ENCODE results near the gene ARID1B. TPM values are rescaled to one million over a fixed set of nuclear protein-coding genes. Genes with fewer than 3 reads are reported as not detected.

ARID1B gene
- total RNA-seq, 1 donor from 2014 or later = 248 TPM

DNA sequence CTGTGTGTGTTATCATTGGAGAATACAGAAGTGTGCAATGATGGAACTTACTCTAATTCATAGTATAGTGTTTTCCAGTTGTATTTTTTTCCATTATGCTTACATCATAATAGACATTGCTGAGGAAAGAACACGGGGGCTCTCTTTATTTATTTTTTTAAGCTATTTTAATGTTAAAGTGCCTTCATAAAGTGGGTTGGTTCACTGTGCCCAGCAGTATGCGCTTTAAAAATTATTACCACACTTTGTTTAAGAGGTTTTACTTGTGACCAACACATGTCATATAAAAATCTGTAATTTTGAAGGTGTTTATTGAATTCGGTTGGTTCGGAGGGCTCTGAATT lies 330.4 kb downstream of the ARID1B start:
- H3K27ac Mint-ChIP-seq = no peak overlapping the region
- H3K4me3 Mint-ChIP-seq = no peak overlapping the region
- TF ChIP-seq, protein P1, sequence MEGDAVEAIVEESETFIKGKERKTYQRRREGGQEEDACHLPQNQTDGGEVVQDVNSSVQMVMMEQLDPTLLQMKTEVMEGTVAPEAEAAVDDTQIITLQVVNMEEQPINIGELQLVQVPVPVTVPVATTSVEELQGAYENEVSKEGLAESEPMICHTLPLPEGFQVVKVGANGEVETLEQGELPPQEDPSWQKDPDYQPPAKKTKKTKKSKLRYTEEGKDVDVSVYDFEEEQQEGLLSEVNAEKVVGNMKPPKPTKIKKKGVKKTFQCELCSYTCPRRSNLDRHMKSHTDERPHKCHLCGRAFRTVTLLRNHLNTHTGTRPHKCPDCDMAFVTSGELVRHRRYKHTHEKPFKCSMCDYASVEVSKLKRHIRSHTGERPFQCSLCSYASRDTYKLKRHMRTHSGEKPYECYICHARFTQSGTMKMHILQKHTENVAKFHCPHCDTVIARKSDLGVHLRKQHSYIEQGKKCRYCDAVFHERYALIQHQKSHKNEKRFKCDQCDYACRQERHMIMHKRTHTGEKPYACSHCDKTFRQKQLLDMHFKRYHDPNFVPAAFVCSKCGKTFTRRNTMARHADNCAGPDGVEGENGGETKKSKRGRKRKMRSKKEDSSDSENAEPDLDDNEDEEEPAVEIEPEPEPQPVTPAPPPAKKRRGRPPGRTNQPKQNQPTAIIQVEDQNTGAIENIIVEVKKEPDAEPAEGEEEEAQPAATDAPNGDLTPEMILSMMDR (IDR thresholded peaks at IDR 0.05) = no peak
- DNase-seq = no peak
- peaks cover 28% of the 10 kb centered on the region for H3K4me1 Mint-ChIP-seq
- H3K9me3 Mint-ChIP-seq = no peaks in the 10 kb centered on the region
- ChIA-PET CTCF (no interaction called here), POLR2A (no interaction called here)
- ATAC-seq (ENCODE audit: low read depth) = no peak
- peaks cover 46% of the 10 kb centered on the region for H3K36me3 Mint-ChIP-seq (ENCODE audit: low read depth)
- intact Hi-C loops (cut with micrococcal nuclease) = no loop called here
- no peaks in the 10 kb centered on the region for H3K27me3 Mint-ChIP-seq

DNA sequence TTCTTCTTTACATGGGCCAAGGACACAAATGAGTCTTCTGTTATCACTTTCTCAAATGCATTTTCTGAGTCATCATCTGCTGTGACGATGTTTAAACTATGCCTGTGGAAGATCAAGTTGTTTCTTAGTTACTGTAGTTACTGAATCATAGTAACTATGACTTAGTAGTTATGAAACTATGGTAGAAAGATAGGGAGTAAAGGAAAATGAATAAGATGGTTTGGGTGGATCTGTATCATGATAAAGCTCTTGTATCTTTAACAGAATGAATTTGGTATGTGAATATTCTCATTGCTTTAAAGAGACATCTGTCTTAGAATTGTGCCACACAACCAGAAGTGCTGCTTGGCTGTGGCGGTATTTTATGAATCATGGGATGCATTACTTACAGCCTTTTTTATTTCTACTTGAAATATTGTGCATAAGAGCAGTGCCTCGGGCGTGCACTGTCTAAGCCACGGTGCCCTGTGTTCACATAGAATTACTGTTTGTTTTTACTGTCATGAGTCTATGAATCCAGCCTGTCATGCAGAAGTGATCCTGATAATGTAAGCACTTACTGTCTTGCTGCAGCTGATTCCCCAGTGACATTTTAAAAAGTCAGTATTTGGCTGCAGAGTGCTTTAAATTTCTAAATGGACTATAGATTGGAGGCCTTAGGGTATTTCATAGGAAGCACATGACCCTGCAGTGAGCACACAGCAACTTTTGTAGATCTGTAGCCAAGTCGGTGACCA lies 330.9 kb downstream of the ARID1B start:
- POLR2A ChIA-PET = no interaction called here
- peaks cover 26% of the 10 kb centered on the region for H3K4me1 Mint-ChIP-seq
- intact Hi-C loops (cut with micrococcal nuclease) = no loop called here
- no peak for ATAC-seq (ENCODE audit: low read depth)
- no peaks in the 10 kb centered on the region for H3K9me3 Mint-ChIP-seq
- TF ChIP-seq, protein P1 (IDR thresholded peaks at IDR 0.05) = no peak
- no peak overlapping the region for H3K4me3 Mint-ChIP-seq
- DNase-seq = no peak
- H3K27ac Mint-ChIP-seq = no peak overlapping the region
- peaks cover 48% of the 10 kb centered on the region for H3K36me3 Mint-ChIP-seq (ENCODE audit: low read depth)
- CTCF ChIA-PET = no interaction called here
- no peaks in the 10 kb centered on the region for H3K27me3 Mint-ChIP-seq

DNA sequence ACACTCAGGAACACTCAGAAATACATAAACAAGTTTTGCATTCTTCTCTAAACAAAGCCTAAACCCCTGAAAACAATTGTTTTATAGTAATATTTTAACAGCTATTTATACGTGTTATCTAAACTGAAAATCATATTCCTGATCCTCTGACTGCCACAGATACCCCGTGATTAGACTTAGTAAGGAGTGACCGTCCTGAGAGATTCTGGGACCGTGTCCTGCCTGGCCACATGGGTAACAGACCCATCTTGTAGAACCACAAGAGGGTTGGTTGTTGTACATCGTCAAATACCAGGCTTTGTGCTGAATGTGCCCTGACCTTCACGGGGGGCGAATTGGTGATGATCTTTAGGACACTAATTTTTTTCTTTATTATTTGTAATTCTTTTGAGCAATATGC lies 331.7 kb downstream of the ARID1B start:
- DNase-seq (no peak), ATAC-seq (ENCODE audit: low read depth) (no peak)
- no peaks in the 10 kb centered on the region for H3K9me3 Mint-ChIP-seq
- no peak overlapping the region for H3K4me3 Mint-ChIP-seq
- peaks cover 54% of the 10 kb centered on the region for H3K36me3 Mint-ChIP-seq (ENCODE audit: low read depth)
- ChIA-PET CTCF (no interaction called here), POLR2A (no interaction called here)
- peaks cover 25% of the 10 kb centered on the region for H3K4me1 Mint-ChIP-seq
- H3K27ac Mint-ChIP-seq = no peak overlapping the region
- TF ChIP-seq, protein P1 (IDR thresholded peaks at IDR 0.05) = no peak
- intact Hi-C loops (cut with micrococcal nuclease) = no loop called here
- H3K27me3 Mint-ChIP-seq = no peaks in the 10 kb centered on the region

DNA sequence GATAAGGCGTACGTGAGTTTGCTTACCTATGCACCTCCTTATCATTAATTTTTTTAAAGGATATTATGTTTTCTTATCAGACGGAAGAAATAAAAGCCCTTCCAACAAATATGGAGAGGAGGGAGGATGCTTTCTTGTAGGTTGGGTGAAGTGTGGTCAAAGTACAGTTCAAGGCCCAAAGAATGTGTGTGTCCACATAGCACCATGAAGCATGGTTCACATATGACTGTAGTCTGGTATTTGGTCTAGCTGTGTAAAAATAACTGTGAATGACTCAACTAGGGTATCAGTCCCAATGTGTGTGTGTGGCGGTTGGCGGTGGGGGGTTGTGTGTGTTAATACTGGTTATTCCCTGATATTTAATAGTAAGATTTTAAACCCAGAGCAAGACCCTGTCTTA lies 333.4 kb downstream of the ARID1B start:
- no peak for ATAC-seq (ENCODE audit: low read depth)
- H3K27me3 Mint-ChIP-seq = no peaks in the 10 kb centered on the region
- no peaks in the 10 kb centered on the region for H3K9me3 Mint-ChIP-seq
- DNase-seq = no peak
- H3K36me3 Mint-ChIP-seq (ENCODE audit: low read depth) = peaks cover 54% of the 10 kb centered on the region
- intact Hi-C loops (cut with micrococcal nuclease) = no loop called here
- peaks cover 11% of the 10 kb centered on the region for H3K4me1 Mint-ChIP-seq
- POLR2A ChIA-PET = no interaction called here
- TF ChIP-seq, protein P1 (IDR thresholded peaks at IDR 0.05) = no peak
- no peak overlapping the region for H3K4me3 Mint-ChIP-seq
- H3K27ac Mint-ChIP-seq = no peak overlapping the region
- CTCF ChIA-PET = no interaction called here

DNA sequence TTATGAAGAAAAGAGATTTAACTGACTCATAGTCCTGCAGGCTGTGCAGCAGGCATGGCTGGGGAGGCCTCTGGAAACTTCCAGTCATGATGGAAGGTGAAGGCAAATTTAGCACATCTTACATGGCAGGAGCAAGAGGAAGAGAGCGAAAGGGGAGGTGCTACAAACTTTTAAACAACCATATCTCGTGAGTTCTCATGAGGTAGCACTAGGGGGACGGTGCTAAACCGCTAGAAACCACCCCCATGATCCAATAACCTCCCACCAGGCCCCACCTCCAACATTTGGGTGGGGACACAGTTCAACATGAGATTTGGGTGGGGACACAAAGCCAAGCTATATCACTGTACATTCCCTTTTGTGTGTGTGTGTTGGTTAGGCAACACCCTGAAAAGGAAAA lies 336.2 kb downstream of the ARID1B start:
- no peak overlapping the region for H3K27ac Mint-ChIP-seq
- no peak overlapping the region for H3K4me3 Mint-ChIP-seq
- TF ChIP-seq, protein P1 (IDR thresholded peaks at IDR 0.05) = no peak
- H3K27me3 Mint-ChIP-seq = no peaks in the 10 kb centered on the region
- intact Hi-C loops (cut with micrococcal nuclease) = no loop called here
- H3K36me3 Mint-ChIP-seq (ENCODE audit: low read depth) = peaks cover 56% of the 10 kb centered on the region
- ChIA-PET CTCF (interaction anchor here (1.2 kb wide), 1 partner anchor 10 kb away, joined by 3 read pairs; no protein-coding TSS in a partner anchor), POLR2A (no interaction called here)
- ATAC-seq (ENCODE audit: low read depth) (no peak), DNase-seq (no peak)
- no peaks in the 10 kb centered on the region for H3K4me1 Mint-ChIP-seq
- no peaks in the 10 kb centered on the region for H3K9me3 Mint-ChIP-seq
